ENCODE results near the gene ZNRF3.

ZNRF3 gene

DNA sequence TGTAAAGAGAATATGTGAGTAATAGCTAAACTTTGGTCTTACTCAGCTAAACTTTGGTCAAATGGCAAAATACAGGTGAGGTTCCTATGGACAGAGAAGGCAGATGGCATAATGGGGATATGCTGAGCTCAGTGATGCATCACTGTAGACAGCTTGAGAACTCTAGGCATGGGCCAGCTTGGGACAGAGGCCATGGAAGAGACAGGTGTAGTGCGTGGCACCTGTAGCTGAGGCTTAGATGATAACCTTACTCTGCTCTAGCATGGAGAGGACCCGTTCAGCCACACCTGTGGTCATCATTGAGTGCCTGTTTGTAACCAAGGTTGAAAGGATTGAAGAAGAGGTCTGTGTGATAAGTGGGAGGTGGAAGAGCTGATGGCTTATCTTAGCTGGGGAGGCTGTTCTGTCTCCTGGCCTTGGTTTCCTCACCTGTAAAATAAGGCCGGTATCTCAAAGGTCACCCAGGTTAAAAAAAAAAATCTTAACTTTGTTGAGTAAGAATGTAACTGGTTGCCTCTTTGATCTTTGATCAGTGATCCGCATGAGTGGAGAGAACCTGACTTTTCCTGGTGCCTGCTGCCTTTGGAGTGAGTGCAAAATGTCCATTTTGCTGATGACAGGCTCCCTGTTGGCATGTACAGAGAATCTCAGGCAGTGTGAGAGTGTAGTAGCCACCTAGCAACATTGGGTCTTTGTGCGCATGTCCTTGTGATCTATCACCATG, 48.6 kb downstream of the ZNRF3 start:
- TF ChIP-seq, protein P1, sequence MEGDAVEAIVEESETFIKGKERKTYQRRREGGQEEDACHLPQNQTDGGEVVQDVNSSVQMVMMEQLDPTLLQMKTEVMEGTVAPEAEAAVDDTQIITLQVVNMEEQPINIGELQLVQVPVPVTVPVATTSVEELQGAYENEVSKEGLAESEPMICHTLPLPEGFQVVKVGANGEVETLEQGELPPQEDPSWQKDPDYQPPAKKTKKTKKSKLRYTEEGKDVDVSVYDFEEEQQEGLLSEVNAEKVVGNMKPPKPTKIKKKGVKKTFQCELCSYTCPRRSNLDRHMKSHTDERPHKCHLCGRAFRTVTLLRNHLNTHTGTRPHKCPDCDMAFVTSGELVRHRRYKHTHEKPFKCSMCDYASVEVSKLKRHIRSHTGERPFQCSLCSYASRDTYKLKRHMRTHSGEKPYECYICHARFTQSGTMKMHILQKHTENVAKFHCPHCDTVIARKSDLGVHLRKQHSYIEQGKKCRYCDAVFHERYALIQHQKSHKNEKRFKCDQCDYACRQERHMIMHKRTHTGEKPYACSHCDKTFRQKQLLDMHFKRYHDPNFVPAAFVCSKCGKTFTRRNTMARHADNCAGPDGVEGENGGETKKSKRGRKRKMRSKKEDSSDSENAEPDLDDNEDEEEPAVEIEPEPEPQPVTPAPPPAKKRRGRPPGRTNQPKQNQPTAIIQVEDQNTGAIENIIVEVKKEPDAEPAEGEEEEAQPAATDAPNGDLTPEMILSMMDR (IDR thresholded peaks at IDR 0.05; ENCODE audit: low read depth, low read length, missing control alignments), result no peak
- H3K4me3 ChIP-seq (ENCODE audit: low read depth, low read length), result no peak overlapping the region
- no peak for DNase-seq (ENCODE audit: low read depth)

DNA sequence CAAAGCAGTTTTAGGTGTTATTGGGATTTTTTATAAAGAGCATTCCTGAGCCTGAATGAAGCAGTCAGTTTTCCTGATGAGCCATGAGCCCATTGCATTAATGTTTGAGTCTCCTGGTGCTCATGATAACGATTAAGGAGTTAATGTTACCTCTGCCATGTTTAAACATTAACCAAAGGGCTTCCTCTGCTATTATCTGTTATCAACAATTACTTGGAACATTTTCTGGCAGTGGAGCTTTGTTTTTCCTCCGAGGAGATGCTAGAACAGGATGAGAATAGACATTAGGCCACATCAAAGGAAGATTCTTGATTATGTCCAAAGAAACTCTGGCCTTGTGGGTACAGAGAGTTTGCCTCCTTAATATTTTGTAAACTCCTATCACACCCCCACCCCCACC, 49.9 kb downstream of the ZNRF3 start:
- H3K4me3 ChIP-seq (ENCODE audit: low read depth, low read length), result no peak overlapping the region
- DNase-seq (ENCODE audit: low read depth), result no peak
- TF ChIP-seq, protein P1 (IDR thresholded peaks at IDR 0.05; ENCODE audit: low read depth, low read length, missing control alignments), result no peak

DNA sequence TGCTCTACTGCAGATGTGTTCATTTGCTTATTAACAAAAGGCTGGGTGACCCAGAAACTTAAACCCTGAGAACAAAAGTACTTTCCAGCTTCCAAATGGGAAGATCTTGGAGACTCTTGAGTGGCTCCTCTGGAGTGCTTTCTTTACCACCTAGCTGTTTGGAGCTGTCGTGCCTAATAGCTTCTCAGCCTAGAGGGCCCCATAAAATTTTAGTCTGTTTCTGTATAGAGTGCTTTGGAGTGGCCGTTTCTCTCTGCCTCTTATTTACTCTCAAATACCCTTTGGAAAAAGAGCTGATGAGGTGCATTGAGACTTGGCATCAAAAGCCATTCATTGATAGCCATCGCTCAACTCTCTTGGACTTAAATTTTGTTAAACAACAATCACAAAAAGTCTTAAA, 50.7 kb downstream of the ZNRF3 start:
- H3K4me3 ChIP-seq (ENCODE audit: low read depth, low read length), result no peak overlapping the region
- no peak for DNase-seq (ENCODE audit: low read depth)
- TF ChIP-seq, protein P1 (IDR thresholded peaks at IDR 0.05; ENCODE audit: low read depth, low read length, missing control alignments), result no peak

DNA sequence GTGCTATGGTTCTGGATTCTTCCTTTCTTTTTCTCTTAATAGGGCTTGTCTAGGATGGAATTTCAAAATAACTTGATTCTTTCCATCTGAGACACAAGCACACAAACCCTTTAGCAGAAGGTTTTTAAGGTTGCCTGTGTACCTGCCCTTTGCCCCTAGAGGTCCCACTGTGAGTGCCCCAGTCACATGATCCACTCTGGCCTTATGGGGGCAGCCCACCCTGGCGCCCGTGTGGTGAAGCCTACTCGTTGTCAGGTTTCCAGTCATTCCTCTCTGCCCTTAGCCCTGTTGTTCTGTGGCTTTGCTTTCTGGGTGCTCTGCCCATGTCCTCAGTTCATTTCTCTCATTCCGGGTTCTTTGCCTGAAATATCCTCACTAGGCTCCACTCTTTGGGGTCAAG, 51.8 kb downstream of the ZNRF3 start:
- no peak overlapping the region for H3K4me3 ChIP-seq (ENCODE audit: low read depth, low read length)
- no peak for DNase-seq (ENCODE audit: low read depth)
- TF ChIP-seq, protein P1 (IDR thresholded peaks at IDR 0.05; ENCODE audit: low read depth, low read length, missing control alignments), result no peak

DNA sequence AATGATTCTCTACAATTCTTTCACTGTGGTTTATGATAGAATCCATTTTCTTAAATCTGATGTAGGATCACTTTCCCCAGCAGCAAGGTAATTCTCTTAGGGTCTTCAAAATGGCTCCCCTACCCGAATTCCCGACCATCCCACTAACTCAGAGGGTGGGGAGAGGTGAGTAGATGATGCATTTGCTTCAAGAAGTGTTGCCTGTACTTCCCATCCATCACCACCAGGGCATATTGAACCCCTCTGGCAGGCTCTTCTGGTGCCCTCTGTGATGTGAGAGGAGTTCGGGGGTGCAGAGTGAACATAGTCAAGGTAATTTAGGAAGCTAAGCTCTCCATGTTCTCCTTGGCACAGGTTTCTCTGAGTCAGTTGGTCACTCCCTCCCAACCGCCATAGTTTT, 52.3 kb downstream of the ZNRF3 start:
- no peak overlapping the region for H3K4me3 ChIP-seq (ENCODE audit: low read depth, low read length)
- DNase-seq (ENCODE audit: low read depth), result no peak
- TF ChIP-seq, protein P1 (IDR thresholded peaks at IDR 0.05; ENCODE audit: low read depth, low read length, missing control alignments), result peak; percentile 63

DNA sequence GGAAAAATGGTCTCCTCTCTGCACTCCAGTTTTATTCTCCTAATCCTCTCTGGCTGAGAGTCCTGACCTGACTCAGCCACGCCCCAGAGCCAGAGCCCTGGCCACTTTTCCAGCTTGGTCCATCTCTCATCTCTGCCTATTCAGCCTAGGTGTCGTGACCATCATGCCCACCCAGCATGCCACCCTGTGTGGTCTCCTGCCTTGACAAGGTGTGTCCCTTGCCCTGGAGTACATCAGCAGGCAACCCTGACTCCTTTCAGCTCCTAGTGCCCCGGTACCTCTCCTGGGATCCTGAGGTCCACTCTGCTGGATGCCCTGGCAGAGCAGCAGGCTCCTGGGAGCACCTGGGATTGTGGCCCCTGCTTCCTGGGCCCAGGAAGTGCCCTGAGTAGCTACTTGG, 52.8 kb downstream of the ZNRF3 start:
- no peak for DNase-seq (ENCODE audit: low read depth)
- H3K4me3 ChIP-seq (ENCODE audit: low read depth, low read length), result no peak overlapping the region
- TF ChIP-seq, protein P1 (IDR thresholded peaks at IDR 0.05; ENCODE audit: low read depth, low read length, missing control alignments), result no peak

All from GM12864 (cell line).